ENCODE results near the gene TNPO3.

GRCh38 chr7:129090300-129090907, 35.5 kb upstream of the TNPO3 start:
- no peak for TF ChIP-seq CTCF (IDR thresholded peaks at IDR 0.05)
- TF ChIP-seq POLR2A (IDR thresholded peaks at IDR 0.05) = no peak

Data from right lobe of liver (tissue), 4 donors.